ENCODE results near the gene SYTL5.

The SYTL5 gene

DNA sequence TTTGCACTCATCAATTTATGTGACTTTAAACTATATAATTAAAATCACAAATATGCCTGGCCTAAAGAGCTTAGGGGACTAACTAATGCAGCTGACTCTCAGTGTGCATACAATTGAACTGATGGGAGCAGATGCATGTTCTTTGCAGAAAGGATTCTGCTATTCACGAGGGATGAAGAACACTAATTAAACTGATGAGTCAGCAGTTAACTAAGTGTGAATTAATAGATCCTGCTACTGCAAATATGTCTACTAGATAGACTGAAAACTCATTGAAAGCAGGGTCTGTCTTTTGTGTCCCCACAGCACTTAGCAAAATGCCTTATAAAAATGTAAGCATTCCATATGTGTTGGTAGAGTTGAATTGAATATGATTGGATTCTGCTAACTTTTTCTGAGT is 110.4 kb downstream of the SYTL5 start:
- Histone ChIP-seq H3K27me3 (ENCODE audit: control insufficient read depth in 1 of 2, insufficient read depth in 2 of 2, low read length in 2 of 2) (peaks cover 0 to 7% of the 10 kb centered on the region in 2 donors), H3K27ac (ENCODE audit: low read depth, low read length) (no peak overlapping the region), H3K36me3 (ENCODE audit: insufficient read depth, low read length) (no peaks in the 10 kb centered on the region), H3K9ac (ENCODE audit: low read length) (no peak overlapping the region), H3K4me3 (ENCODE audit: low read depth in 1 of 2, low read length in 2 of 2) (no peak overlapping the region), H3K4me1 (ENCODE audit: insufficient read depth, low read length) (no peaks in the 10 kb centered on the region), H3K9me3 (ENCODE audit: low read length) (no peaks in the 10 kb centered on the region)

DNA sequence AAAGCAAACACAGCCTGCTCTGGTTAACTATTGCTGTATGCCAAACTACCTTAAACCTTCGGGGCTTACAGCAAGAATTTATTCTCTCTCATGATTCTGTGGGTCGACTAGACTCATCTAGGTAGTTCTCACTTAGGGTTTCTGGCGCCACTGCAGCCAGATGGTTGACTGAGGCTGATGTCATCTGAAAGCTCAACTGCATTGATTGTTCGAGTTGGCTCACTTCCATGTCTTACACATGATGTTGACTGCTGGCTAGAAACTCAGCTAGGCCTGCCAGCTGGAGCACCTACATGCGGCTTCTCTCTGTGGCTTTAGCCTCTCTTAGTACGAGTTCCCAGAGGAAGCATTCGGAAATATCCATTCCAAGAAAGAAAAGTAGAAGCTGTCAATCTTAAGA is 111.1 kb downstream of the SYTL5 start:
- H3K4me3 ChIP-seq (ENCODE audit: low read depth in 1 of 2, low read length in 2 of 2) = no peak overlapping the region
- no peak overlapping the region for H3K27ac ChIP-seq (ENCODE audit: low read depth, low read length)
- H3K27me3 ChIP-seq (ENCODE audit: control insufficient read depth in 1 of 2, insufficient read depth in 2 of 2, low read length in 2 of 2) = peaks cover 0 to 7% of the 10 kb centered on the region in 2 donors
- no peak overlapping the region for H3K9ac ChIP-seq (ENCODE audit: low read length)
- H3K36me3 ChIP-seq (ENCODE audit: insufficient read depth, low read length) = no peaks in the 10 kb centered on the region
- H3K4me1 ChIP-seq (ENCODE audit: insufficient read depth, low read length) = no peaks in the 10 kb centered on the region
- H3K9me3 ChIP-seq (ENCODE audit: low read length) = no peaks in the 10 kb centered on the region

DNA sequence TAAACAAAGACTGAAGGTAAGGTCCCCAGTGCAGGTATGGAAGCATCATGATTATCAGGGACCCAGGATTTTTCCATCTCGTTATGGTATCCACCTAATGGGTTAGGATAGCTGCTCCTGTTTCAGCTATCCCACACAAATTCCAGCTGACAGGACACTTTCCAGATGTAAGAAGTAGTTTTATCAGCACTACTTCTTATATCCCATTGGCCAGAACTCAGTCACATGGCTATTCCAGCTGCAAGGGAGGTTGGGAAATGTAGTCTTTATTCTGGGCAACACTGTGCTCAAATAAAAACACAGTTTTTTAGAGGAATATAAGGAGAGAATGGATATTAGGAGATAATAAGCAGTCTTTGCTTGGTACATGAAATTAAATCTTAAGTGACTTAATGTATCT is 117.6 kb downstream of the SYTL5 start:
- Histone ChIP-seq H3K4me3 (ENCODE audit: low read depth in 1 of 2, low read length in 2 of 2) (no peak overlapping the region), H3K4me1 (ENCODE audit: insufficient read depth, low read length) (no peaks in the 10 kb centered on the region), H3K9ac (ENCODE audit: low read length) (no peak overlapping the region), H3K27ac (ENCODE audit: low read depth, low read length) (no peak overlapping the region), H3K9me3 (ENCODE audit: low read length) (no peaks in the 10 kb centered on the region), H3K36me3 (ENCODE audit: insufficient read depth, low read length) (no peaks in the 10 kb centered on the region), H3K27me3 (ENCODE audit: control insufficient read depth in 1 of 2, insufficient read depth in 2 of 2, low read length in 2 of 2) (peaks cover 0 to 7% of the 10 kb centered on the region in 2 donors)

DNA sequence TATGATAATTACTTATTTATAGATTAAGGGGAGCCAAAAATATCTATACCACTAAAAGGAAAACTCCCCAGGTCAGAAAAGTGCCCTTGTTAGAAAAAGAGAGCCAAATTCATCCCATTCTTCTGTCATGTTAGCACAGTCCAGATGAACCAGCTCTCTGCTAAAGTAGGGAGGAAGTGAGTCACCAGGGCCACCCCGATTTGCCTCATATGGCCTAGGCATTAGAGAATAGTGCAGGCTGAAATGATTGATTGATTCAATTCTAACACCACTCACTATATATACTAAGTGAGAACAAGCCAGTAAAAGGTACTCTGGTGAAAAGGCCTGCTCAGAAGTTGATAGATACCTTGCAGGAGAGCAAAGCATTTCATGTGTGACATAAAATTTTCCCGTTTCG is 119.8 kb downstream of the SYTL5 start:
- H3K9me3 ChIP-seq (ENCODE audit: low read length) = no peaks in the 10 kb centered on the region
- H3K27ac ChIP-seq (ENCODE audit: low read depth, low read length) = no peak overlapping the region
- H3K36me3 ChIP-seq (ENCODE audit: insufficient read depth, low read length) = no peaks in the 10 kb centered on the region
- no peaks in the 10 kb centered on the region for H3K4me1 ChIP-seq (ENCODE audit: insufficient read depth, low read length)
- no peak overlapping the region for H3K9ac ChIP-seq (ENCODE audit: low read length)
- no peak overlapping the region for H3K4me3 ChIP-seq (ENCODE audit: low read depth in 1 of 2, low read length in 2 of 2)
- H3K27me3 ChIP-seq (ENCODE audit: control insufficient read depth in 1 of 2, insufficient read depth in 2 of 2, low read length in 2 of 2) = peaks cover 0 to under 1% of the 10 kb centered on the region in 2 donors

DNA sequence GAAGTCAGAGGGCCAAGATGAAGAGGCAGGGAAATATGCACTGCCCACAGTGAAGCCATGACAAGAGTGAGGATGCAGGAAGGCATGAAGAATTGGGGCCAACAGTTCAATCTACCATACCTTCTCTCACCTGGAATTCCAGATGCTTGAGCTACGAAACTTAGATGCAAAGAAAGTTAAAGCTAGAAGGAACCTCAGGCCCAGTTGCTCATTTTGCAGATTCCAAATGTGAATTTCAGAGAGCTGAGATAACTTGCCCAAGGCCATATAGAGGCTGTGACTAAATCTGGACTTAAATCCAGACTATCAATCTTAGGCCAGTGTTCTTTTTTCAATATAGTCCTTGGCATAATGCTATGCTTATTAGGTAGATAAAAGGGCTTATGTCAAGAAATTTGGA is 121.6 kb downstream of the SYTL5 start:
- no peaks in the 10 kb centered on the region for H3K9me3 ChIP-seq (ENCODE audit: low read length)
- no peak overlapping the region for H3K9ac ChIP-seq (ENCODE audit: low read length)
- H3K4me3 ChIP-seq (ENCODE audit: low read depth in 1 of 2, low read length in 2 of 2) = no peak overlapping the region
- H3K27ac ChIP-seq (ENCODE audit: low read depth, low read length) = no peak overlapping the region
- H3K27me3 ChIP-seq (ENCODE audit: control insufficient read depth in 1 of 2, insufficient read depth in 2 of 2, low read length in 2 of 2) = no peaks in the 10 kb centered on the region
- no peaks in the 10 kb centered on the region for H3K4me1 ChIP-seq (ENCODE audit: insufficient read depth, low read length)
- H3K36me3 ChIP-seq (ENCODE audit: insufficient read depth, low read length) = no peaks in the 10 kb centered on the region

DNA sequence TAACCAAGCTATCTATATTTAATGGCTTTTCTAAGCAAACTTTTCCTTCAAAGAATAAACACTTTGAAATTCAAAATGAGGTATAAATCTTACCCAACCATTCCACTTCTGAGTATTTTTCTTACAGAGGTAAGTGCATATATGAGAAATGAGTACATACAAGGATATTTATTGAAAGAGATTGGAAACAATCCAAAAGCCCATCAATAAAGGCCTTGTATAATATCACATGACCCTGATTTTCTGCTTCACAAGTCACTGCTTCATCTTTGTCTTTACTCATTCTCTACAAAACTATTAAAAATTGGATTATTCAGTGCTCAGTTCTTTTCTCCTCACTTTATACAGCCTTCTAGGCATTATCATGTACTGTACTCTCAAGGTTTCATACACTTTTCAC is 123.0 kb downstream of the SYTL5 start:
- Histone ChIP-seq H3K27me3 (ENCODE audit: control insufficient read depth in 1 of 2, insufficient read depth in 2 of 2, low read length in 2 of 2) (no peaks in the 10 kb centered on the region), H3K4me1 (ENCODE audit: insufficient read depth, low read length) (no peaks in the 10 kb centered on the region), H3K27ac (ENCODE audit: low read depth, low read length) (no peak overlapping the region), H3K9me3 (ENCODE audit: low read length) (no peaks in the 10 kb centered on the region), H3K4me3 (ENCODE audit: low read depth in 1 of 2, low read length in 2 of 2) (no peak overlapping the region), H3K36me3 (ENCODE audit: insufficient read depth, low read length) (no peaks in the 10 kb centered on the region), H3K9ac (ENCODE audit: low read length) (no peak overlapping the region)

DNA sequence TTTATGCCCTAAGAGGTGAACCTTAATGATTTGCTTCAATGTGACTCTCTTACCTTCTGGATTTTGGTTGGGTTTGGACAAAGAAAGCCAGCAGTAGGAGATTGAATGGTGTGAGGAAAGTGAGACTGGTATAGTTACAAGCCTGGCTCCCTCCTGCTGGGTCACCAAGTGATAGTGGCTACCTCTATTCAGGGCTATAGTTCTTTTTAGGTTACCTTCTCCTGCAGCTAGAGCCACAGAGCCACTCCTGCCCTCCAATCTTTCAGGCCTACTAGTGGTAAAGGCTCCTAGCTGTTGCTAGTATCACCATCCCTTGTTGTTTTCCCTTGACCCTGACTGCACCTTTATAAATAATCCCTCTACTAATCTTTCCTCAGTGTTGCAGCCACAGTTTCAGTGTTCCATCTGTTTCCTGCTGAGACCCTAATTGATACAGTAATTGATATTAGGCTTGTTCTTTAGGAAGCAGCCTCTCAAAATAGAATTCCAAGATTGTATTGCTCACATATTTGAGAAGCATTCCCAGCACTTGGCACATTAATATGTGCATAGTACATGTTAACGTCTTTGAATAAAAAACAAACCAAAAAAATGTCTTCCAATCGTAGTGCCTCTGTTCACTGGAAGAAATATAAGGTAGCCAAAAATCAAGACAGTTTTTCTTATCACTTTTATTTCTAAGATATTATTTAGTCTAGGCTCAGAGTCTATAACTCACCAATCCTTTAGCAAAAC is 132.0 kb downstream of the SYTL5 start:
- Histone ChIP-seq H3K9ac (ENCODE audit: low read length) (no peak overlapping the region), H3K4me3 (ENCODE audit: low read depth in 1 of 2, low read length in 2 of 2) (no peak overlapping the region), H3K27me3 (ENCODE audit: control insufficient read depth in 1 of 2, insufficient read depth in 2 of 2, low read length in 2 of 2) (no peaks in the 10 kb centered on the region), H3K4me1 (ENCODE audit: insufficient read depth, low read length) (no peaks in the 10 kb centered on the region), H3K27ac (ENCODE audit: low read depth, low read length) (no peak overlapping the region), H3K9me3 (ENCODE audit: low read length) (no peaks in the 10 kb centered on the region), H3K36me3 (ENCODE audit: insufficient read depth, low read length) (no peaks in the 10 kb centered on the region)

DNA sequence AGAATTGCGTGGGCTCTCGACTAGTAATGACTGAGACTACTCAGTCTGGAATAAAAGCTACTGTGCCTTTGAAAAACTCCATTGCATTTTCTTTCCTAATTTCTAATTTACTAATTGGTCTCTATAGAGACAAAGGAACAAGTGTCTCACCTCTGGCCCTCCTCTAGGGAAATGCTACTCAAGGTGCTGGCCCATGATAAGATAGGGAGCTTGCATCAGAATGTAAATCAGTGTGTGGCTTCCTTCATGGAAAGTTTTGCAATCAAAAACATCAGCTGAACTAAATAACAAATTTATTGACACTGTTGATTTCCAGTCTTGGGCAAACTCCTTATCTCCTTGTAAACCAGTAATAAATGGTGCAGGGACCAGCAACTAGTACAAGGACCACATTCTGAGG is 132.5 kb downstream of the SYTL5 start:
- H3K9me3 ChIP-seq (ENCODE audit: low read length) = no peaks in the 10 kb centered on the region

DNA sequence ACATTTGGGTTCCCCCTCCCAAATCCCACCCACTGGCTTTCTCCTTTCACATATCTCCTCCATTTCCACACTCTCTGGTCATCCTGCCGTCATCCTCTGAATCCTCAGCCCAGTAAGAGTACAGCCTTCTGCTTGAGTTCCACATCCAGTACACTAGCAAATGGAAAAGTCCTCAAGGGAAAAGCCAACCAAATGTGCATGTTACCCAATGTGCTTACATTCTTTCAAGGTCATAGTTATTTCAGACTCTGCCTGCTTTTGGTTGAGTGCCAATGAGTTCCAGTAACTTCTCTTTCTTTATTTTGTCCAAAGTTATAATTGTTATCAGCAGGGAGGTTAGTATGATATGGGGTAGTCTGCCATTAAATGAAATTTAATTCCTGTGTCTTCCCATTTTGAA is 136.3 kb downstream of the SYTL5 start:
- H3K9ac ChIP-seq (ENCODE audit: low read length) = no peak overlapping the region
- H3K36me3 ChIP-seq (ENCODE audit: insufficient read depth, low read length) = no peaks in the 10 kb centered on the region
- no peak overlapping the region for H3K4me3 ChIP-seq (ENCODE audit: low read depth in 1 of 2, low read length in 2 of 2)
- no peaks in the 10 kb centered on the region for H3K9me3 ChIP-seq (ENCODE audit: low read length)
- H3K27ac ChIP-seq (ENCODE audit: low read depth, low read length) = no peak overlapping the region
- H3K27me3 ChIP-seq (ENCODE audit: control insufficient read depth in 1 of 2, insufficient read depth in 2 of 2, low read length in 2 of 2) = no peaks in the 10 kb centered on the region
- H3K4me1 ChIP-seq (ENCODE audit: insufficient read depth, low read length) = no peaks in the 10 kb centered on the region

More for the DNA sequence above, 132.5 kb downstream of the SYTL5 start:
- Histone ChIP-seq H3K4me3 (ENCODE audit: low read depth in 1 of 2, low read length in 2 of 2) (no peak overlapping the region), H3K27ac (ENCODE audit: low read depth, low read length) (no peak overlapping the region), H3K4me1 (ENCODE audit: insufficient read depth, low read length) (no peaks in the 10 kb centered on the region), H3K27me3 (ENCODE audit: control insufficient read depth in 1 of 2, insufficient read depth in 2 of 2, low read length in 2 of 2) (no peaks in the 10 kb centered on the region), H3K9ac (ENCODE audit: low read length) (no peak overlapping the region), H3K36me3 (ENCODE audit: insufficient read depth, low read length) (no peaks in the 10 kb centered on the region)

DNA sequence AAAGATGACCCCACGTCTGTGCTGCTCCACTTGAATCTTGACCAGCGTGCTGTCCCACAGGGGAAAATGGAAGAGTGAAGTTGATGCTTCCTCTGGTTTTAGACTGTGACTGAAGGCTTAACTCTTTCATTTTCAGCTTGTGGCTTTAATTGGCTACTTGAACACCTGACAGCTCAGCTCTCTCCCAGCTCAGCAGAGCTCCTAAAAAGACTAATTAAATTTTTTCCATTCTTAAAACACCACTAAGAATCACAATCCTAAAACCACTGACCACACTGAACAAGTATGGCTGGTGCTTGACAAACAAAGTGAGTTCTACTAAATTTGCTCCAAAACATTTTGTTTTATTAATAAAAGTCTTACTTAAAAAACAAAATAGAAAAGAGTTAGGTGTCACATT is 142.7 kb downstream of the SYTL5 start:
- Histone ChIP-seq H3K27me3 (ENCODE audit: control insufficient read depth in 1 of 2, insufficient read depth in 2 of 2, low read length in 2 of 2) (no peaks in the 10 kb centered on the region), H3K4me1 (ENCODE audit: insufficient read depth, low read length) (no peaks in the 10 kb centered on the region), H3K36me3 (ENCODE audit: insufficient read depth, low read length) (no peaks in the 10 kb centered on the region), H3K9ac (ENCODE audit: low read length) (no peak overlapping the region), H3K9me3 (ENCODE audit: low read length) (no peaks in the 10 kb centered on the region), H3K27ac (ENCODE audit: low read depth, low read length) (no peak overlapping the region), H3K4me3 (ENCODE audit: low read depth in 1 of 2, low read length in 2 of 2) (no peak overlapping the region)

DNA sequence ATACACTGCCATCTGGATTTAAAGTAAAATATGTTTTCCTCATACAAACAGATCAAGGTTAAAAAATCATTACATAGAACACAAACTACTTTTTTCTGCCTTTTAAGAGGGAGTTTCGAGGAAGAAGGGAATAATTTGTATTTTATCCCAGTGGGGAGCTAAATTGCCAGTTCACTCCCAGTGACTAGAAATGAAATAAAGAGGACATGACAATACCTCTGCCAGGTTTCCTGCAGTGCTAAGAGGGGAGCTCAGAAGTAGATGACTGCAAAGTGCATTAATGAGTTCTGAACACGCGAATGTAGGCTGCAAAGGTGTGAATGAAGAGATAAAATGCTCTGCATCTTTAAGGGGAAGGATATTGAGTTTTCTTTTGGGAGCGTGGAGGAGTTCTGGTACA is 144.6 kb downstream of the SYTL5 start:
- Histone ChIP-seq H3K27ac (ENCODE audit: low read depth, low read length) (no peak overlapping the region), H3K4me1 (ENCODE audit: insufficient read depth, low read length) (no peaks in the 10 kb centered on the region), H3K27me3 (ENCODE audit: control insufficient read depth in 1 of 2, insufficient read depth in 2 of 2, low read length in 2 of 2) (no peaks in the 10 kb centered on the region), H3K9ac (ENCODE audit: low read length) (no peak overlapping the region), H3K4me3 (ENCODE audit: low read depth in 1 of 2, low read length in 2 of 2) (no peak overlapping the region), H3K36me3 (ENCODE audit: insufficient read depth, low read length) (no peaks in the 10 kb centered on the region), H3K9me3 (ENCODE audit: low read length) (no peaks in the 10 kb centered on the region)

DNA sequence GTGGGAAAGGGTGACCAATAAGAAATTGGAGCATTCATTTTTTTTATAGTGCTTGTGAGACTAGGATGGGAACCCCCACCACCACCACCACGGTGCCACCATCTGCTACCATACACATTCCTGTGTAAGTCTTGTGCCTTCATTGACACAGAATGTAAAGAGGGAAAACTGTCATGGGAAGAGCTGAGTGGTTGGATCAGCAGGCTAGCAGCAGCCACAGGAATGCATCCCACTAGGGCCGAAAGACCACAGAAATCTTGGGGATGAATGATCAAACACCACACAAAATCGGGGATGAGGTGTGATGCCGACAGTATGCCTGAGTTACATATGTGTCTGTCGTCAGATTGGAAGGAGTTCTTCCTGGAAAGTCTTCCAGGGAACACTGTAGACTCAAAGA is 145.1 kb downstream of the SYTL5 start:
- Histone ChIP-seq H3K36me3 (ENCODE audit: insufficient read depth, low read length) (peaks cover 2% of the 10 kb centered on the region), H3K9me3 (ENCODE audit: low read length) (no peaks in the 10 kb centered on the region), H3K27me3 (ENCODE audit: control insufficient read depth in 1 of 2, insufficient read depth in 2 of 2, low read length in 2 of 2) (no peaks in the 10 kb centered on the region), H3K27ac (ENCODE audit: low read depth, low read length) (no peak overlapping the region), H3K9ac (ENCODE audit: low read length) (no peak overlapping the region), H3K4me3 (ENCODE audit: low read depth in 1 of 2, low read length in 2 of 2) (no peak overlapping the region), H3K4me1 (ENCODE audit: insufficient read depth, low read length) (no peaks in the 10 kb centered on the region)
